Measurements from ENCODE around the gene CCDC178. TPM values are rescaled to one million over a fixed set of nuclear protein-coding genes. Genes with fewer than 3 reads are reported as not detected.

CCDC178 gene
- polyA plus RNA-seq, 1 donor from 2014 or later, result not detected

DNA sequence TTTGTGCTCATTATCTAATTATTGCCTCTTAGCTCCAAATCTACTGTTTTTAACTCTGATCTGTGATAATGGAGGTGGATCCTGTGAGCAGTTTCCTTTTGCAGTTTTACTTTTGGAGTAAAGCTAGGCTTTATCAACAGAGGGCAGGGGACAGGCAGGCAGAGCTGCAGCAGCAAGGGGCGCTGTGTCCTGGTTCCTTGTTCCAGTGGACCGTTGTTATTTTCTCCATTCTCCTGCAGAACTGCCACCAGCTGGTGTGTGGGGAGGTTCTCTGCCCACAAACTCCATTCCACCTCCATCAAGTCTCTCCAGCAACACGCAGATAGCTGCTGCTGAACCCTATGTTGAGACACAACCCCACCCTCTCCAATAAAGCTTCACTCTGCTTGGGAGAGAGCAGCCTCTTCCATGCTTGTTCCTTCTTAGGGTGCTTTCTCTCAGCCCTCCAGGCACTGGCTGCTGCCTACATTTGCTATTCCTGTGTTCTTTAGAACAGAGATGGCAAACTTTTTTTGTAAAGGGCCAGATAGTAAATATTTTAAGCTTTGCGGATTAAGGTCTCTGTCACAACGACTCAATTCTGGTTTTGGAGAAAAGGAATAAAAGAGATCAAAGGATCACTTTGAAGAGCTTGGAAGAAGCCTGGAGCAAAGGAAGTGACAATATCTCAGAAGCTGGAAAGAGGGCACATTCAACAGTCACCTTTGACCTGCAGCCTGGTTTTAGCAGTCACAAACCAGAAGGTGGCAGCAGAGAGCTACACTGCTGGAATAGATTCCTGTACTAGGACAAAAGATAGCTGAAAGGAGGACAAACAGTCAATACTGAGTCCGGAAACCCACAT is 208.8 kb downstream of the CCDC178 start:
- Histone ChIP-seq H2AFZ (ENCODE audit: low read depth, low read length) (no peak overlapping the region), H3K9me2 (ENCODE audit: insufficient read depth, low read length) (no peaks in the 10 kb centered on the region), H4K20me1 (ENCODE audit: insufficient read depth) (no peaks in the 10 kb centered on the region), H3K36me3 (ENCODE audit: insufficient read depth, low read length) (no peaks in the 10 kb centered on the region), H3K27me3 (ENCODE audit: insufficient read depth, low read depth, low read length) (no peaks in the 10 kb centered on the region), H3K9me3 (ENCODE audit: low read length) (no peaks in the 10 kb centered on the region), H3K79me2 (replicated peaks; ENCODE audit: insufficient read depth, low read length) (no peaks in the 10 kb centered on the region), H3K4me3 (ENCODE audit: low read length) (no peak overlapping the region), H3K4me2 (ENCODE audit: low read length) (no peak overlapping the region), H3K27ac (ENCODE audit: low read length) (no peak overlapping the region), H3K9ac (ENCODE audit: low read length) (no peak overlapping the region), H3F3A (ENCODE audit: insufficient read depth, low read length, poor library complexity, severe bottlenecking) (no peaks in the 10 kb centered on the region)
- TF ChIP-seq SMC3 (conservative IDR thresholded peaks at IDR 0.05; ENCODE audit: poor library complexity) (peak; percentile 92), MXI1 (conservative IDR thresholded peaks at IDR 0.05; ENCODE audit: poor library complexity, severe bottlenecking) (no peak), TAF1 (IDR thresholded peaks at IDR 0.05; ENCODE audit: low read depth) (no peak), EP300 (conservative IDR thresholded peaks at IDR 0.05; ENCODE audit: poor library complexity, severe bottlenecking) (no peak), POLR2AphosphoS5 (IDR thresholded peaks at IDR 0.05) (no peak), RAD21 (conservative IDR thresholded peaks at IDR 0.05) (peak; percentile 93)
- TF ChIP-seq, protein P1, sequence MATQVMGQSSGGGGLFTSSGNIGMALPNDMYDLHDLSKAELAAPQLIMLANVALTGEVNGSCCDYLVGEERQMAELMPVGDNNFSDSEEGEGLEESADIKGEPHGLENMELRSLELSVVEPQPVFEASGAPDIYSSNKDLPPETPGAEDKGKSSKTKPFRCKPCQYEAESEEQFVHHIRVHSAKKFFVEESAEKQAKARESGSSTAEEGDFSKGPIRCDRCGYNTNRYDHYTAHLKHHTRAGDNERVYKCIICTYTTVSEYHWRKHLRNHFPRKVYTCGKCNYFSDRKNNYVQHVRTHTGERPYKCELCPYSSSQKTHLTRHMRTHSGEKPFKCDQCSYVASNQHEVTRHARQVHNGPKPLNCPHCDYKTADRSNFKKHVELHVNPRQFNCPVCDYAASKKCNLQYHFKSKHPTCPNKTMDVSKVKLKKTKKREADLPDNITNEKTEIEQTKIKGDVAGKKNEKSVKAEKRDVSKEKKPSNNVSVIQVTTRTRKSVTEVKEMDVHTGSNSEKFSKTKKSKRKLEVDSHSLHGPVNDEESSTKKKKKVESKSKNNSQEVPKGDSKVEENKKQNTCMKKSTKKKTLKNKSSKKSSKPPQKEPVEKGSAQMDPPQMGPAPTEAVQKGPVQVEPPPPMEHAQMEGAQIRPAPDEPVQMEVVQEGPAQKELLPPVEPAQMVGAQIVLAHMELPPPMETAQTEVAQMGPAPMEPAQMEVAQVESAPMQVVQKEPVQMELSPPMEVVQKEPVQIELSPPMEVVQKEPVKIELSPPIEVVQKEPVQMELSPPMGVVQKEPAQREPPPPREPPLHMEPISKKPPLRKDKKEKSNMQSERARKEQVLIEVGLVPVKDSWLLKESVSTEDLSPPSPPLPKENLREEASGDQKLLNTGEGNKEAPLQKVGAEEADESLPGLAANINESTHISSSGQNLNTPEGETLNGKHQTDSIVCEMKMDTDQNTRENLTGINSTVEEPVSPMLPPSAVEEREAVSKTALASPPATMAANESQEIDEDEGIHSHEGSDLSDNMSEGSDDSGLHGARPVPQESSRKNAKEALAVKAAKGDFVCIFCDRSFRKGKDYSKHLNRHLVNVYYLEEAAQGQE (IDR thresholded peaks at IDR 0.05; ENCODE audit: borderline replicate concordance), result no peak
- TF ChIP-seq, protein P2, sequence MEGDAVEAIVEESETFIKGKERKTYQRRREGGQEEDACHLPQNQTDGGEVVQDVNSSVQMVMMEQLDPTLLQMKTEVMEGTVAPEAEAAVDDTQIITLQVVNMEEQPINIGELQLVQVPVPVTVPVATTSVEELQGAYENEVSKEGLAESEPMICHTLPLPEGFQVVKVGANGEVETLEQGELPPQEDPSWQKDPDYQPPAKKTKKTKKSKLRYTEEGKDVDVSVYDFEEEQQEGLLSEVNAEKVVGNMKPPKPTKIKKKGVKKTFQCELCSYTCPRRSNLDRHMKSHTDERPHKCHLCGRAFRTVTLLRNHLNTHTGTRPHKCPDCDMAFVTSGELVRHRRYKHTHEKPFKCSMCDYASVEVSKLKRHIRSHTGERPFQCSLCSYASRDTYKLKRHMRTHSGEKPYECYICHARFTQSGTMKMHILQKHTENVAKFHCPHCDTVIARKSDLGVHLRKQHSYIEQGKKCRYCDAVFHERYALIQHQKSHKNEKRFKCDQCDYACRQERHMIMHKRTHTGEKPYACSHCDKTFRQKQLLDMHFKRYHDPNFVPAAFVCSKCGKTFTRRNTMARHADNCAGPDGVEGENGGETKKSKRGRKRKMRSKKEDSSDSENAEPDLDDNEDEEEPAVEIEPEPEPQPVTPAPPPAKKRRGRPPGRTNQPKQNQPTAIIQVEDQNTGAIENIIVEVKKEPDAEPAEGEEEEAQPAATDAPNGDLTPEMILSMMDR (IDR thresholded peaks at IDR 0.05; ENCODE audit: poor library complexity, severe bottlenecking), result peak; percentile 96

DNA sequence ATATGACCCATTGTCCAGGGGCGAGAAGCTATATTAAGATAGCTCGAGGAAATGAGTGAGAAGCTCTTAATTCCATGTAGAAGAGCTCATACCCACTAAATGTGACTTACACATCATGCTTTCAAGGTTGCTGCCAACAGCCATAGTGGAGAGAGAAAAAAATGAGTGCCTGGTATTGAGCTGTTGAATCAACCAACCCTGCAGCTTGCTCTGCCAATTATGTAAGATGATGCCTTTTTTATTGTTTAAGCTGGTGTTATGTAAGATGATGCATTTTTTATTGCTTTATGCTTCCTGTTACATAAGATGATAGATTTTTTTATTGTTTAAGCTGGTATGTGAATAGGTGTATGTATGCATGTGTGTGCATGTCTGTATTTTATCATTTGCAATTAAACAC is 228.2 kb downstream of the CCDC178 start:
- TF ChIP-seq MXI1 (conservative IDR thresholded peaks at IDR 0.05; ENCODE audit: poor library complexity, severe bottlenecking), result no peak
- TF ChIP-seq RAD21 (conservative IDR thresholded peaks at IDR 0.05), result no peak
- no peak for TF ChIP-seq TAF1 (IDR thresholded peaks at IDR 0.05; ENCODE audit: low read depth)
- TF ChIP-seq POLR2AphosphoS5 (IDR thresholded peaks at IDR 0.05), result no peak
- no peak for TF ChIP-seq SMC3 (conservative IDR thresholded peaks at IDR 0.05; ENCODE audit: poor library complexity)
- no peak for TF ChIP-seq EZH2 (IDR thresholded peaks at IDR 0.05; ENCODE audit: borderline replicate concordance, insufficient read depth, low read length, poor library complexity, severe bottlenecking)
- TF ChIP-seq, protein P2 (IDR thresholded peaks at IDR 0.05; ENCODE audit: poor library complexity, severe bottlenecking), result no peak
- TF ChIP-seq, protein P1 (IDR thresholded peaks at IDR 0.05; ENCODE audit: borderline replicate concordance), result no peak
- TF ChIP-seq EP300 (conservative IDR thresholded peaks at IDR 0.05; ENCODE audit: poor library complexity, severe bottlenecking), result no peak
- Histone ChIP-seq H3K27ac (ENCODE audit: low read length) (no peak overlapping the region), H2AFZ (ENCODE audit: low read depth, low read length) (no peak overlapping the region), H3K4me2 (ENCODE audit: low read length) (no peak overlapping the region), H3K27me3 (ENCODE audit: insufficient read depth, low read depth, low read length) (no peaks in the 10 kb centered on the region), H4K20me1 (ENCODE audit: insufficient read depth) (no peaks in the 10 kb centered on the region), H3F3A (ENCODE audit: insufficient read depth, low read length, poor library complexity, severe bottlenecking) (no peaks in the 10 kb centered on the region), H3K9me2 (ENCODE audit: insufficient read depth, low read length) (no peaks in the 10 kb centered on the region), H3K4me3 (ENCODE audit: low read length) (no peak overlapping the region), H3K9me3 (ENCODE audit: low read length) (no peaks in the 10 kb centered on the region), H3K9ac (ENCODE audit: low read length) (no peak overlapping the region), H3K79me2 (replicated peaks; ENCODE audit: insufficient read depth, low read length) (no peaks in the 10 kb centered on the region), H3K36me3 (ENCODE audit: insufficient read depth, low read length) (no peaks in the 10 kb centered on the region)
